ENCODE results near the gene PCDHGB3.
"Not testable (repeated sequence)": the region's sequence is repeated elsewhere in the genome, so short reads cannot be mapped to it uniquely, and the experiment has no call there.

Gene PCDHGB3

GRCh38 chr5:141373673-141374317, 3.8 kb downstream of the PCDHGB3 start, which contains the start of gene PCDHGA6:
Gene PCDHGA6 (plus strand): TSS chr5:141373891. CDS start chr5:141374084, 193 bp downstream.
- H3K27me3 ChIP-seq (ENCODE audit: insufficient read depth, low read depth) = no peaks in the 10 kb centered on the region
- TF ChIP-seq CTCF (conservative IDR thresholded peaks at IDR 0.05; ENCODE audit: low read depth, low read length) = no peak
- no peaks in the 10 kb centered on the region for H3K4me1 ChIP-seq (ENCODE audit: low read depth, poor library complexity, severe bottlenecking)
- no peak within 1 kb of the TSS for H2AFZ ChIP-seq (ENCODE audit: low read depth)
- no peak within 1 kb of the TSS for H3K27ac ChIP-seq
- H3K79me2 ChIP-seq (ENCODE audit: insufficient read depth, low read depth) = no peaks in the 10 kb centered on the region
- H3K36me3 ChIP-seq (ENCODE audit: insufficient read depth) = no peaks in the 10 kb centered on the region
- no peak within 1 kb of the TSS for H3K4me3 ChIP-seq (IDR thresholded peaks at IDR 0.05; ENCODE audit: insufficient read depth, low read depth, low read length)
- no peak within 1 kb of the TSS for H3K9ac ChIP-seq
- no peaks in the 10 kb centered on the region for H4K20me1 ChIP-seq (ENCODE audit: insufficient read depth)
- no peak within 1 kb of the TSS for H3K4me2 ChIP-seq

GRCh38 chr5:141374627-141375026, 4.6 kb downstream of the PCDHGB3 start:
- Histone ChIP-seq H3K4me2 (no peak overlapping the region), H3K27ac (no peak overlapping the region), H2AFZ (ENCODE audit: low read depth) (no peak overlapping the region), H4K20me1 (ENCODE audit: insufficient read depth) (no peaks in the 10 kb centered on the region), H3K9ac (no peak overlapping the region), H3K79me2 (ENCODE audit: insufficient read depth, low read depth) (no peaks in the 10 kb centered on the region), H3K4me1 (ENCODE audit: low read depth, poor library complexity, severe bottlenecking) (no peaks in the 10 kb centered on the region), H3K4me3 (IDR thresholded peaks at IDR 0.05; ENCODE audit: insufficient read depth, low read depth, low read length) (no peak overlapping the region), H3K36me3 (ENCODE audit: insufficient read depth) (no peaks in the 10 kb centered on the region), H3K27me3 (ENCODE audit: insufficient read depth, low read depth) (no peaks in the 10 kb centered on the region)
- no peak for TF ChIP-seq CTCF (conservative IDR thresholded peaks at IDR 0.05; ENCODE audit: low read depth, low read length)

GRCh38 chr5:141375444-141376155, 5.6 kb downstream of the PCDHGB3 start:
- H3K36me3 ChIP-seq (ENCODE audit: insufficient read depth); H3K27ac ChIP-seq; H3K9ac ChIP-seq; H2AFZ ChIP-seq (ENCODE audit: low read depth); H3K79me2 ChIP-seq (ENCODE audit: insufficient read depth, low read depth); H3K4me2 ChIP-seq; H4K20me1 ChIP-seq (ENCODE audit: insufficient read depth); H3K4me1 ChIP-seq (ENCODE audit: low read depth, poor library complexity, severe bottlenecking); H3K4me3 ChIP-seq (IDR thresholded peaks at IDR 0.05; ENCODE audit: insufficient read depth, low read depth, low read length); H3K27me3 ChIP-seq (ENCODE audit: insufficient read depth, low read depth): not testable (repeated sequence)

- no peaks in the 10 kb centered on the region for H3K27me3 ChIP-seq (ENCODE audit: insufficient read depth, low read depth)
- no peaks in the 10 kb centered on the region for H3K4me1 ChIP-seq (ENCODE audit: low read depth, poor library complexity, severe bottlenecking)
- no peaks in the 10 kb centered on the region for H4K20me1 ChIP-seq (ENCODE audit: insufficient read depth)
- H3K79me2 ChIP-seq (ENCODE audit: insufficient read depth, low read depth) = no peaks in the 10 kb centered on the region
- no peak within 1 kb of the TSS for H3K4me3 ChIP-seq (IDR thresholded peaks at IDR 0.05; ENCODE audit: insufficient read depth, low read depth, low read length)
- no peak within 1 kb of the TSS for H2AFZ ChIP-seq (ENCODE audit: low read depth)
- H3K9ac ChIP-seq = no peak within 1 kb of the TSS
- H3K36me3 ChIP-seq (ENCODE audit: insufficient read depth) = no peaks in the 10 kb centered on the region
- no peak for TF ChIP-seq CTCF (conservative IDR thresholded peaks at IDR 0.05; ENCODE audit: low read depth, low read length)
- H3K4me2 ChIP-seq = no peak within 1 kb of the TSS
- H3K27ac ChIP-seq = no peak within 1 kb of the TSS
Observed at GRCh38 chr5:141382469-141383294, 12.6 kb downstream of the PCDHGB3 start, which contains the start of gene PCDHGA7. Gene PCDHGA7 (plus strand): TSS chr5:141382742. CDS start chr5:141382900, 158 bp downstream.
